SK-N-SH (cell line): ENCODE data around the gene ANK2. TPM values are rescaled to one million over a fixed set of nuclear protein-coding genes. Genes with fewer than 3 reads are reported as not detected.
A peak's percentile ranks its signal among the peaks of the same experiment; 100 is the strongest.

Source experiments
- CTCF ChIA-PET: fragments of 300-600, 350-600 bp; formaldehyde crosslinking; extraction: SDS; loops from one replicate; lab custom pipeline; 2021; lab: Yijun Ruan, JAX
- POLR2A ChIA-PET: fragments of 350-600 bp; sonication (Branson Sonifier 250); formaldehyde crosslinking; extraction: SDS; loops from one replicate; lab custom pipeline; 2020; ENCODE audit warnings: antibody characterized with exemption, inconsistent platforms; lab: Yijun Ruan, JAX
- DNase-seq: peaks from one replicate; pipeline ENCODE4 v3.0.0; 2012
- H2AFZ ChIP-seq: fragments of 200-600 bp; sonication (generic); 2 replicates; pipeline ENCODE4 v1.8.1; 2016; ENCODE audit warnings: antibody characterized with exemption, mild to moderate bottlenecking, low read depth
- H3F3A ChIP-seq: fragments of 200-600 bp; sonication (generic); replicated peaks from 2 replicates; pipeline ENCODE3; 2016; ENCODE audit warnings: antibody characterized with exemption, mild to moderate bottlenecking; ENCODE audit not compliant: insufficient read depth
- H3K27ac ChIP-seq, 2 experiments: fragments of 200-500 bp in 1 of 2; fragments of 200-600 bp in 1 of 2; sonication (Bioruptor generic) in 1 of 2; sonication (generic), shearing (Covaris generic) in 1 of 2; 2 replicates each; pipeline versions ENCODE4 v1.5.1 to v1.6.1; 2014 to 2016; ENCODE audit warnings: low read depth in 2 of 2, inconsistent platforms in 1 of 2, low read length in 1 of 2, mild to moderate bottlenecking in 1 of 2, mixed read lengths in 1 of 2
- H3K27me3 ChIP-seq: fragments of 200-600 bp; sonication (generic), shearing (Covaris generic); 2 replicates; pipeline ENCODE4 v1.6.1; 2016; ENCODE audit warnings: mixed run types; ENCODE audit not compliant: insufficient read depth
- H3K36me3 ChIP-seq, 2 experiments: fragments of 200-500 bp in 1 of 2; fragments of 200-600 bp in 1 of 2; sonication (Bioruptor generic) in 1 of 2; sonication (generic) in 1 of 2; replicated peaks in 1 of 2; 2 replicates each; pipeline versions ENCODE3 to v1.5.1; 2014 to 2016; ENCODE audit warnings: low read length in 1 of 2, mild to moderate bottlenecking in 1 of 2; ENCODE audit not compliant: insufficient read depth in 2 of 2, control insufficient read depth in 1 of 2
- H3K4me1 ChIP-seq, 2 experiments: fragments of 200-500 bp in 1 of 2; fragments of 200-600 bp in 1 of 2; sonication (Bioruptor generic) in 1 of 2; sonication (generic), shearing (Covaris generic) in 1 of 2; 2 replicates each; pipeline versions ENCODE4 v1.5.1 to v1.6.1; 2014 to 2016; ENCODE audit warnings: low read depth in 1 of 2, low read length in 1 of 2, mixed run types in 1 of 2; ENCODE audit not compliant: insufficient read depth in 2 of 2, control insufficient read depth in 1 of 2
- H3K4me2 ChIP-seq: fragments of 200-600 bp; sonication (generic), shearing (Covaris generic); 2 replicates; pipeline ENCODE4 v1.6.1; 2017; ENCODE audit warnings: mixed run types
- H3K4me3 ChIP-seq, 2 experiments: fragments of 200-500 bp in 1 of 2; fragments of 200-600 bp in 1 of 2; sonication (Bioruptor generic) in 1 of 2; sonication (generic), shearing (Covaris generic) in 1 of 2; 2 replicates each; pipeline versions ENCODE4 v1.5.1 to v1.8.1; 2014 to 2016; ENCODE audit warnings: low read depth in 2 of 2, inconsistent platforms in 1 of 2, low read length in 1 of 2, mild to moderate bottlenecking in 1 of 2, mixed read lengths in 1 of 2, moderate library complexity in 1 of 2
- H3K79me2 ChIP-seq: fragments of 200-600 bp; sonication (generic); 2 replicates; pipeline ENCODE4 v1.8.1; 2017; ENCODE audit warnings: mild to moderate bottlenecking; ENCODE audit not compliant: insufficient read depth
- H3K9ac ChIP-seq: fragments of 200-600 bp; sonication (generic); 2 replicates; pipeline ENCODE4 v1.6.1; 2017; ENCODE audit warnings: mixed run types
- H3K9me2 ChIP-seq: fragments of 200-600 bp; sonication (generic); 2 replicates; pipeline ENCODE4 v1.6.1; 2017; ENCODE audit warnings: mixed run types
- H3K9me3 ChIP-seq: fragments of 200-600 bp; sonication (generic); 2 replicates; pipeline ENCODE4 v1.6.1; 2017; ENCODE audit warnings: mixed run types, mild to moderate bottlenecking, moderate library complexity
- H4K20me1 ChIP-seq: fragments of 200-600 bp; sonication (generic); 2 replicates; pipeline ENCODE4 v1.6.1; 2017; ENCODE audit warnings: mild to moderate bottlenecking, mixed run types; ENCODE audit not compliant: insufficient read depth
- CHD2 ChIP-seq: fragments of 150-350 bp; IDR thresholded peaks from 2 replicates; pipeline ENCODE4 v1.6.1; 2018; ENCODE audit warnings: low read length; ENCODE audit not compliant: partially characterized antibody
- CTCF ChIP-seq: fragments of 200-600 bp; sonication (generic); IDR thresholded peaks from 2 replicates; pipeline ENCODE4 v1.6.1; 2017; ENCODE audit warnings: antibody characterized with exemption, mild to moderate bottlenecking, moderate library complexity
- FOSL2 ChIP-seq: IDR thresholded peaks from 2 replicates; pipeline ENCODE4 v1.4.0; 2012; ENCODE audit warnings: low read depth, mild to moderate bottlenecking, moderate library complexity, borderline replicate concordance
- FOXJ3 ChIP-seq: sonication (generic); formaldehyde crosslinking; IDR thresholded peaks from 2 replicates; pipeline ENCODE4 v1.5.1; 2020; ENCODE audit warnings: mild to moderate bottlenecking, missing genetic modification reagents
- FOXM1 ChIP-seq: IDR thresholded peaks from 2 replicates; pipeline ENCODE4 v1.4.0; 2012; ENCODE audit warnings: low read depth, mild to moderate bottlenecking
- IRF3 ChIP-seq: fragments of 150-350 bp; IDR thresholded peaks from 2 replicates; pipeline ENCODE4 v1.6.1; 2016; ENCODE audit warnings: mild to moderate bottlenecking, low read depth, low read length
- MAX ChIP-seq: IDR thresholded peaks from 2 replicates; pipeline ENCODE4 v1.4.0; 2012; ENCODE audit warnings: low read depth
- MEF2A ChIP-seq: IDR thresholded peaks from 2 replicates; pipeline ENCODE4 v1.4.0; 2012; ENCODE audit warnings: low read depth, borderline replicate concordance
- MXI1 ChIP-seq: IDR thresholded peaks from 2 replicates; pipeline ENCODE4 v1.6.1; 2012; ENCODE audit warnings: mild to moderate bottlenecking, low read depth, low read length, improper control_type of control experiment
- NFIC ChIP-seq: IDR thresholded peaks from 2 replicates; pipeline ENCODE4 v1.4.0; 2012; ENCODE audit warnings: borderline replicate concordance
- PBX3 ChIP-seq: IDR thresholded peaks from 2 replicates; pipeline ENCODE4; 2012
- RCOR1 ChIP-seq: fragments of 150-350 bp; IDR thresholded peaks from 2 replicates; pipeline ENCODE4 v1.6.1; 2017; ENCODE audit warnings: antibody characterized with exemption, low read length
- RFX5 ChIP-seq: IDR thresholded peaks from 2 replicates; pipeline ENCODE4 v1.6.1; 2012; ENCODE audit warnings: mild to moderate bottlenecking, improper control_type of control experiment, low read length
- SMC3 ChIP-seq: IDR thresholded peaks from 2 replicates; pipeline ENCODE4 v1.6.1; 2012; ENCODE audit warnings: low read depth, low read length, improper control_type of control experiment
- TAF1 ChIP-seq: IDR thresholded peaks from 2 replicates; pipeline ENCODE4 v1.6.1; 2012; ENCODE audit warnings: low read depth, mild to moderate bottlenecking, low read length, moderate library complexity, borderline replicate concordance
- TCF12 ChIP-seq: IDR thresholded peaks from 2 replicates; pipeline ENCODE4 v1.4.0; 2012
- TEAD4 ChIP-seq: IDR thresholded peaks from 2 replicates; pipeline ENCODE4 v1.4.0; 2012; ENCODE audit warnings: mild to moderate bottlenecking, borderline replicate concordance; ENCODE audit not compliant: insufficient read depth
- USF1 ChIP-seq: IDR thresholded peaks from 2 replicates; pipeline ENCODE4 v1.4.0; 2012; ENCODE audit warnings: low read depth, borderline replicate concordance
- YY1 ChIP-seq: IDR thresholded peaks from 2 replicates; pipeline ENCODE4 v1.4.0; 2012; ENCODE audit warnings: low read depth, mild to moderate bottlenecking
- ZBTB33 ChIP-seq: IDR thresholded peaks from 2 replicates; pipeline ENCODE4 v1.4.0; 2012; ENCODE audit warnings: low read depth, borderline replicate concordance
- WGBS: methylation state at CpG from one replicate; pipeline ENCODE4 v1.1.6; 2017; ENCODE audit warnings: low lambda C conversion rate; 5-methylcytosine and 5-hydroxymethylcytosine counted together
- polyA plus RNA-seq, 3 experiments: library from polyadenylated mRNA; depleted of rRNA; stranded (reverse); fragments of >200 nt; gene quantifications; 2 replicates each; pipeline ENCODE4 v1.2.3, GENCODE V29; 2012

ANK2 gene
- polyA plus RNA-seq, 1 of the 3 experiments (the other 2 are of a cell fraction): 0.69 TPM

GRCh38 chr4:113423631-113424030 is 374.2 kb downstream of the ANK2 start:
- H3K27ac ChIP-seq: no peak overlapping the region
- DNase-seq: no peak
- no peaks in the 10 kb centered on the region for H3K4me1 ChIP-seq
- no peaks in the 10 kb centered on the region for H4K20me1 ChIP-seq
- 45% methylated on average over 1 of the region's 1 CpG for WGBS
- peaks cover 7% of the 10 kb centered on the region; the same call in 1 of the 2 replicates for H3K9me3 ChIP-seq
- no peaks in the 10 kb centered on the region for H3K79me2 ChIP-seq
- H3K27me3 ChIP-seq: no peaks in the 10 kb centered on the region
- TF ChIP-seq MAX (no peak), RFX5 (no peak), TCF12 (no peak), MEF2A (no peak)
- TF ChIP-seq, all 33 proteins: peak for 0
- Histone ChIP-seq H2AFZ (no peak overlapping the region), H3K4me3 (no peak overlapping the region), H3F3A (no peaks in the 10 kb centered on the region), H3K36me3 (peaks cover 0 to 3% of the 10 kb centered on the region in 2 experiments), H3K9ac (no peak overlapping the region), H3K4me2 (no peak overlapping the region), H3K9me2 (no peaks in the 10 kb centered on the region)
- ChIA-PET POLR2A (no interaction called here), CTCF (interaction anchor here (0.7 kb wide), 1 partner anchor 138 kb away, joined by 3 read pairs; no protein-coding TSS in a partner anchor)

- TF ChIP-seq NFIC: no peak
- TF ChIP-seq TEAD4: no peak
- no peak for TF ChIP-seq PBX3
- no peak for TF ChIP-seq CTCF
- TF ChIP-seq USF1: no peak
- no peak for TF ChIP-seq FOXM1
- no peak for TF ChIP-seq CHD2
- no peak for TF ChIP-seq ZBTB33
- no peak for TF ChIP-seq TCF12
- no peak for TF ChIP-seq MXI1
- no peak for TF ChIP-seq FOXJ3 (CRISPR knock-in tag)
- TF ChIP-seq MEF2A: no peak
- no peak for TF ChIP-seq YY1
- TF ChIP-seq SMC3: no peak
- TF ChIP-seq RCOR1: no peak
- TF ChIP-seq TAF1: no peak
- TF ChIP-seq IRF3: no peak
- no peak for TF ChIP-seq FOSL2
- TF ChIP-seq, all 33 proteins: peak for 0
- Histone ChIP-seq H3K9me3 (no peaks in the 10 kb centered on the region), H3K27me3 (no peaks in the 10 kb centered on the region), H3K27ac (0 out of 4 replicates have a peak overlapping the region, but pooled peaks of 1 of the 2 experiments have one; percentile 49), H3F3A (peaks cover 21% of the 10 kb centered on the region), H3K4me1 (peaks cover 0 to 17% of the 10 kb centered on the region in 2 experiments; a peak in 2 of 4 replicates), H3K4me3 (no peak overlapping the region), H3K9ac (no peak overlapping the region), H3K9me2 (no peaks in the 10 kb centered on the region), H2AFZ (no peak overlapping the region), H4K20me1 (no peaks in the 10 kb centered on the region), H3K4me2 (no peak overlapping the region), H3K36me3 (no peaks in the 10 kb centered on the region), H3K79me2 (no peaks in the 10 kb centered on the region)
- WGBS: 60% methylated on average over 1 of the region's 1 CpG
- CTCF ChIA-PET: no interaction called here
- POLR2A ChIA-PET: no interaction called here
- no peak for DNase-seq
Observed at GRCh38 chr4:113433116-113433515, 383.7 kb downstream of the ANK2 start.
